ENCODE data around the gene THAP10.

DNA sequence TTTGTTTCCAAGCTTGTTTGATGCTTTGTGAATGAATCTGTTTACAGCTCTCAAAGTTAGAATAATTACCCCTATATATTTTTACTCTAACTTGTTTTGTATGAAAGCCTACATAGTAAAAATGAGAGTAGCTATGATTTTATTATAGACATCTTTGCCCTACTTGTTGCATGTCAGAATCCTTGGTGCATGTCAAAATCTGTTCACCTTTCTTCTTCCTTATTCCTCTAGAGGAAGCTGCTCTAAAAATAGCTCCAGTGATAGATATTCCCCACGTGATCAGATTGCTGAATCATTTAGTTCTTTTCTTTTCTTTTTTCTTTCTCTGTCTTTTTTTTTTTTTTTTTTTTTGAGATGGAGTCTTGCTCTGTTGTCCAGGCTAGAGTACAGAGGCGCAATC is 40.2 kb upstream of the THAP10 start:
- TF ChIP-seq, protein P1, sequence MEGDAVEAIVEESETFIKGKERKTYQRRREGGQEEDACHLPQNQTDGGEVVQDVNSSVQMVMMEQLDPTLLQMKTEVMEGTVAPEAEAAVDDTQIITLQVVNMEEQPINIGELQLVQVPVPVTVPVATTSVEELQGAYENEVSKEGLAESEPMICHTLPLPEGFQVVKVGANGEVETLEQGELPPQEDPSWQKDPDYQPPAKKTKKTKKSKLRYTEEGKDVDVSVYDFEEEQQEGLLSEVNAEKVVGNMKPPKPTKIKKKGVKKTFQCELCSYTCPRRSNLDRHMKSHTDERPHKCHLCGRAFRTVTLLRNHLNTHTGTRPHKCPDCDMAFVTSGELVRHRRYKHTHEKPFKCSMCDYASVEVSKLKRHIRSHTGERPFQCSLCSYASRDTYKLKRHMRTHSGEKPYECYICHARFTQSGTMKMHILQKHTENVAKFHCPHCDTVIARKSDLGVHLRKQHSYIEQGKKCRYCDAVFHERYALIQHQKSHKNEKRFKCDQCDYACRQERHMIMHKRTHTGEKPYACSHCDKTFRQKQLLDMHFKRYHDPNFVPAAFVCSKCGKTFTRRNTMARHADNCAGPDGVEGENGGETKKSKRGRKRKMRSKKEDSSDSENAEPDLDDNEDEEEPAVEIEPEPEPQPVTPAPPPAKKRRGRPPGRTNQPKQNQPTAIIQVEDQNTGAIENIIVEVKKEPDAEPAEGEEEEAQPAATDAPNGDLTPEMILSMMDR (IDR thresholded peaks at IDR 0.05), result no peak
- TF ChIP-seq EZH2 (IDR thresholded peaks at IDR 0.05; ENCODE audit: borderline replicate concordance, insufficient read depth, low read depth, low read length, poor library complexity, severe bottlenecking), result no peak

Data from B cell (primary cell).